ENCODE measurements around the gene ZNF582. TPM values are rescaled to one million over a fixed set of nuclear protein-coding genes. Genes with fewer than 3 reads are reported as not detected.
"Not testable (repeated sequence)": the region's sequence is repeated elsewhere in the genome, so short reads cannot be mapped to it uniquely, and the experiment has no call there.

The ZNF582 gene
- total RNA-seq, 4 donors from 2014 or later = 1.5 to 10.8 (median 5.2) TPM; not detected in 1

DNA sequence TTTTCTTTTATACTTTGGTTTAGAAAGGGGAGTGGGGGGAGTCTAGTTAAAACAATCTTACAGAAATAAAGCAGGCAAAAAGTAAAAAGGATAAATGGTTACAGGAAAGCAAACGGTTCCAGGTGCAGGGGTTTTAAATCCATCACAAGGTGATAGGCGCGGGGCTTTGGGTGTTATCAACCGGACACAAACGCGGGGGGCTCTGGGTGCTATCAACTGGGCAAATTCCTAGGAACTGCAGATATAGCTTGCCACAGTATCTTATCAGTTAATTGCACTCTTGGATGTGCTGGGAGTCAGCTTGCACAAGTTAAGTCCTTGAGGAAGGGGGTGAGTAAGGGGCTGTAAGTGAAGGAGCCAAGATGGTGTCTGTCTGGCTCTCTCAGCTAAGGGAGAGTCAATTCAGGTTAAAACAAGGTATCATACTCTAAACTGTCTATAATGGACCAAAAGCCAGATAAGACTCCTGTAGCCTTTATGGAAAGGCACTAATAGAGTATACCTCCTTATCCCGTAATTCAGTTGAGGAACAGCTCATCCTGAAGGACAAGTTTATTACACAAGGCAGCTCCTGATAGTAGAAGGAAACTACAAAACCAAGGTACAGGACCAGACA is 46.1 kb downstream of the ZNF582 start:
- in situ Hi-C loops (cut with MboI; ENCODE audit: low pct_ligation_motif_present in 1 of 4, low pct_unique_long_range_greater_than_20kb in 1 of 4, low sequenced_read_pairs in 3 of 4) = loop anchor here in 3 of 4 donors (10.0 to 25.0 kb wide), 4 partner anchors 92 to 285 kb away; no protein-coding TSS in a partner anchor
- no peaks in the 10 kb centered on the region for H3K36me3 ChIP-seq
- no peaks in the 10 kb centered on the region for H3K9me3 ChIP-seq
- intact Hi-C loops (cut with DNase I; ENCODE audit: low total_unique reads) = loop anchor here (10.0 kb wide), 1 partner anchor 272 kb away; no protein-coding TSS in a partner anchor
- 71 to 73% methylated on average over 3 to 7 of the region's 7 CpGs for WGBS, 2 donors (ENCODE audit: low coverage in 1 of 2)
- no peak overlapping the region for H3K27ac ChIP-seq
- no peak overlapping the region for H3K4me3 ChIP-seq
- no peak for DNase-seq
- no peaks in the 10 kb centered on the region for H3K27me3 ChIP-seq
- no peaks in the 10 kb centered on the region for H3K4me1 ChIP-seq
- TF ChIP-seq EP300 (IDR thresholded peaks at IDR 0.05; ENCODE audit: low read depth) = no peak
- no peak for TF ChIP-seq POLR2AphosphoS5 (IDR thresholded peaks at IDR 0.05)
- TF ChIP-seq, protein P1, sequence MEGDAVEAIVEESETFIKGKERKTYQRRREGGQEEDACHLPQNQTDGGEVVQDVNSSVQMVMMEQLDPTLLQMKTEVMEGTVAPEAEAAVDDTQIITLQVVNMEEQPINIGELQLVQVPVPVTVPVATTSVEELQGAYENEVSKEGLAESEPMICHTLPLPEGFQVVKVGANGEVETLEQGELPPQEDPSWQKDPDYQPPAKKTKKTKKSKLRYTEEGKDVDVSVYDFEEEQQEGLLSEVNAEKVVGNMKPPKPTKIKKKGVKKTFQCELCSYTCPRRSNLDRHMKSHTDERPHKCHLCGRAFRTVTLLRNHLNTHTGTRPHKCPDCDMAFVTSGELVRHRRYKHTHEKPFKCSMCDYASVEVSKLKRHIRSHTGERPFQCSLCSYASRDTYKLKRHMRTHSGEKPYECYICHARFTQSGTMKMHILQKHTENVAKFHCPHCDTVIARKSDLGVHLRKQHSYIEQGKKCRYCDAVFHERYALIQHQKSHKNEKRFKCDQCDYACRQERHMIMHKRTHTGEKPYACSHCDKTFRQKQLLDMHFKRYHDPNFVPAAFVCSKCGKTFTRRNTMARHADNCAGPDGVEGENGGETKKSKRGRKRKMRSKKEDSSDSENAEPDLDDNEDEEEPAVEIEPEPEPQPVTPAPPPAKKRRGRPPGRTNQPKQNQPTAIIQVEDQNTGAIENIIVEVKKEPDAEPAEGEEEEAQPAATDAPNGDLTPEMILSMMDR (IDR thresholded peaks at IDR 0.05) = no peak
- no peak for TF ChIP-seq POLR2A (IDR thresholded peaks at IDR 0.05)

DNA sequence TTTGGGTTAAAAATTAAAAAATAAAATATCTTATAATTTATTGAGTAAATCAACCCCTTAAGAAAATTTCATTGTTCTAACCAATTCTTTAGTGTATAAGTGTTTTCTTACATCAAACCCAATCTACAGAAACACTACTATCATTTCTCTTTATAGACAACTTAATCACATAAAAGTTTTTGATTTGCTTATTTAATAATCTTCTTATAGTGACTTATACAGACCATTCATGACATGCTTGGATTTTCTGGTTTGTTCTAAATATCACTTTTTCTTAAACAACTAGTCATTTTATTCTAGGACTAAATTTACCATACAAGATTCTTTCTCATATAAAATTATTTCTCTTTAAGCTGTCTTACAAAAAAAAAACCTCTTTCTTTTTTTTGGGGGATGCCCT is 51.4 kb downstream of the ZNF582 start:
- intact Hi-C loops (cut with DNase I; ENCODE audit: low total_unique reads) = loop anchor here (10.0 kb wide), 1 partner anchor 267 kb away; no protein-coding TSS in a partner anchor
- no peaks in the 10 kb centered on the region for H3K36me3 ChIP-seq
- in situ Hi-C loops (cut with MboI; ENCODE audit: low pct_ligation_motif_present in 1 of 4, low pct_unique_long_range_greater_than_20kb in 1 of 4, low sequenced_read_pairs in 3 of 4) = loop anchor here in 3 of 4 donors (10.0 to 25.0 kb wide), 4 partner anchors 87 to 280 kb away; no protein-coding TSS in a partner anchor

DNA sequence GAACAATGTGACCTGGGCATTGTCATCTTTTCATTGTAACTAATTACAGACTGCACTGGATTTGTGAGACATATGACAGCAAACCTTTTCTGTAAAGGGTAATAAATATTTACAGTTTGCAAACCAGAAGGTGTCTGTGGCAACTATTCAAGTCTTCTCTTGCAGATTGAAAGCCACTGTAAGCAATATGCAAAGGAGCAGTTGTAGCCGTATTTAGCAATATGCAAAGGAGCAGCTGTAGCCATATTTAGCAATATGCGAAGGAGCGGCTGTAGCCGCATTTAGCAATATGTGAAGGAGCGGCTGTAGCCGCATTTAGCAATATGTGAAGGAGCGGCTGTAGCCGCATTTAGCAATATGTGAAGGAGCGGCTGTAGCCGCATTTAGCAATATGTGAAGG is 54.3 kb downstream of the ZNF582 start:
- H3K9me3 ChIP-seq; H3K27me3 ChIP-seq; H3K27ac ChIP-seq; intact Hi-C loops (cut with DNase I; ENCODE audit: low total_unique reads); H3K4me3 ChIP-seq; H3K36me3 ChIP-seq; DNase-seq; H3K4me1 ChIP-seq: not testable (repeated sequence)
- in situ Hi-C loops (cut with MboI; ENCODE audit: low pct_ligation_motif_present in 1 of 4, low pct_unique_long_range_greater_than_20kb in 1 of 4, low sequenced_read_pairs in 3 of 4) = loop anchor here in 1 of 4 donors (25.0 kb wide), 1 partner anchor 277 kb away; no protein-coding TSS in a partner anchor
- 93 to 97% methylated on average over 5 to 8 of the region's 10 CpGs for WGBS, 2 donors (ENCODE audit: low coverage in 1 of 2)

More for the DNA sequence above, 51.4 kb downstream of the ZNF582 start:
- no peak for DNase-seq
- Histone ChIP-seq H3K4me1 (no peaks in the 10 kb centered on the region), H3K27me3 (no peaks in the 10 kb centered on the region), H3K4me3 (no peak overlapping the region), H3K9me3 (peaks cover 0 to 4% of the 10 kb centered on the region in 2 donors), H3K27ac (no peak overlapping the region)
- TF ChIP-seq EP300 (IDR thresholded peaks at IDR 0.05; ENCODE audit: low read depth) (no peak), POLR2AphosphoS5 (IDR thresholded peaks at IDR 0.05) (no peak), POLR2A (IDR thresholded peaks at IDR 0.05) (no peak)
- TF ChIP-seq, protein P1 (IDR thresholded peaks at IDR 0.05) = no peak

DNA sequence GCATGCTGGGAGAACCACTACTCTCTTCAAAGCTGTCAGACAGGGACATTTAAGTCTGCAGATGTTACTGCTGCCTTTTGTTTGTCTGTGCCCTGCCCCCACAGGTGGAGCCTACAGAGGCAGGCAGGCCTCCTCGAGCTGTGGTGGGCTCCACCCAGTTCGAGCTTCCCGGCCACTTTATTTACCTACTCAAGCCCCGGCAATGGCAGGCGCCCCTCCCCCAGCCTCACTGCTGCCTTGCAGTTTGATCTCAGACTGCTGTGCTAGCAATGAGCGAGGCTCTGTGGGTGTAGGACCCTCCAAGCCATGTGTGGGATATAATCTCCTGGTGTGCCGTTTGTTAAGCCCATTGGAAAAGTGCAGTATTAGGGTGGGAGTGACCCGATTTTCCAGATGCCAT is 56.3 kb downstream of the ZNF582 start:
- H3K4me3 ChIP-seq; H3K27me3 ChIP-seq; DNase-seq; H3K4me1 ChIP-seq; H3K27ac ChIP-seq; H3K36me3 ChIP-seq; intact Hi-C loops (cut with DNase I; ENCODE audit: low total_unique reads): not testable (repeated sequence)
- in situ Hi-C loops (cut with MboI; ENCODE audit: low pct_ligation_motif_present in 1 of 4, low pct_unique_long_range_greater_than_20kb in 1 of 4, low sequenced_read_pairs in 3 of 4) = loop anchor here in 1 of 4 donors (25.0 kb wide), 1 partner anchor 275 kb away; no protein-coding TSS in a partner anchor
- peaks cover 0 to 13% of the 10 kb centered on the region in 2 donors for H3K9me3 ChIP-seq
- 68% methylated on average over 8 of the region's 8 CpGs; no CpG with 5 or more reads in 1 of the 2 donors for WGBS, 2 donors (ENCODE audit: low coverage in 1 of 2)

DNA sequence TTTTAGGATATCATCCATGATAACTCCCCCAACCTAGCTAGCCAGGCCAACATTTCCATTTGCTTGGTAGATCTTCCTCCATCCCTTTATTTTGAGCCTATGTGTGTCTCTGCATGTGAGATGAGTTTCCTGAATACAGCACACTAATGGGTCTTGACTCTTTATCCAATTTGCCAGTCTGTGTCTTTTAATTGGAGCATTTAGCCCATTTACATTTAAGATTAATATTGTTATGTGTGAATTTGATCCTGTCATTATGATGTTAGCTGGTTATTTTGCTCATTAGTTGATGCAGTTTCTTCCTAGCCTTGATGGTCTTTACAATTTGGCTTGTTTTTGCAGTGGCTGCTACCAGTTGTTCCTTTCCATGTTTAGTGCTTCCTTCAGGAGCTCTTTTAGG is 58.0 kb downstream of the ZNF582 start:
- intact Hi-C loops (cut with DNase I; ENCODE audit: low total_unique reads); H3K9me3 ChIP-seq; DNase-seq; H3K27ac ChIP-seq; H3K4me1 ChIP-seq; H3K4me3 ChIP-seq; H3K27me3 ChIP-seq; H3K36me3 ChIP-seq: not testable (repeated sequence)
- in situ Hi-C loops (cut with MboI; ENCODE audit: low pct_ligation_motif_present in 1 of 4, low pct_unique_long_range_greater_than_20kb in 1 of 4, low sequenced_read_pairs in 3 of 4) = loop anchor here in 1 of 4 donors (25.0 kb wide), 1 partner anchor 273 kb away; no protein-coding TSS in a partner anchor
